Liver (tissue), 9 donors: Measurements from ENCODE around the gene MON2. TPM values are rescaled to one million over a fixed set of nuclear protein-coding genes. Genes with fewer than 3 reads are reported as not detected.

Experiments
- DNase-seq: peaks from one replicate; pipeline ENCODE4 v3.0.0-alpha.2; 2017; ENCODE audit warnings: low spot score
- H3K27ac ChIP-seq, 2 donors: one replicate each; pipeline ENCODE4 v1.7.0; 2013; ENCODE audit warnings: inconsistent platforms in 2 of 2, low read length in 2 of 2, control low read depth in 1 of 2, low read depth in 1 of 2, mild to moderate bottlenecking in 1 of 2
- H3K27me3 ChIP-seq, 4 donors: one replicate each; pipeline versions ENCODE4 v1.6.1 to v1.7.0; 2013; ENCODE audit warnings: low read length in 3 of 4, inconsistent platforms in 1 of 4, mild to moderate bottlenecking in 1 of 4, moderate library complexity in 1 of 4; ENCODE audit not compliant: control insufficient read depth in 4 of 4, insufficient read depth in 4 of 4
- H3K36me3 ChIP-seq, 4 donors: one replicate each; pipeline versions ENCODE4 v1.6.1 to v1.7.0; 2013; ENCODE audit warnings: low read length in 3 of 4, mild to moderate bottlenecking in 3 of 4, low read depth in 1 of 4, moderate library complexity in 1 of 4; ENCODE audit not compliant: control insufficient read depth in 4 of 4, insufficient read depth in 3 of 4
- H3K4me1 ChIP-seq, 4 donors: one replicate each; pipeline versions ENCODE4 v1.6.1 to v1.7.0; 2013; ENCODE audit warnings: low read length in 3 of 4, mild to moderate bottlenecking in 3 of 4, moderate library complexity in 1 of 4; ENCODE audit not compliant: control insufficient read depth in 4 of 4, insufficient read depth in 4 of 4
- H3K4me3 ChIP-seq, 3 donors: one replicate each; pipeline versions ENCODE4 v1.6.1 to v1.7.0; 2013; ENCODE audit warnings: low read length in 3 of 3, control low read depth in 1 of 3, low read depth in 1 of 3, mild to moderate bottlenecking in 1 of 3
- H3K9ac ChIP-seq, 2 donors: one replicate each; pipeline ENCODE4 v1.7.0; 2013; ENCODE audit warnings: low read length in 2 of 2, mild to moderate bottlenecking in 2 of 2, moderate library complexity in 2 of 2, control low read depth in 1 of 2, low read depth in 1 of 2
- H3K9me3 ChIP-seq, 4 donors: one replicate each; pipeline versions ENCODE4 v1.6.1 to v1.7.0; 2013; ENCODE audit warnings: low read length in 3 of 4; ENCODE audit not compliant: control insufficient read depth in 4 of 4
- EGR1 ChIP-seq, 2 donors: IDR thresholded peaks; 2 replicates each; pipeline ENCODE4 v1.6.1; 2016 to 2018; ENCODE audit warnings: antibody characterized with exemption in 2 of 2, low read depth in 2 of 2
- FOXA1 ChIP-seq: IDR thresholded peaks from 2 replicates; pipeline ENCODE4 v1.6.1; 2016; ENCODE audit warnings: antibody characterized with exemption
- FOXA2 ChIP-seq: IDR thresholded peaks from 2 replicates; pipeline ENCODE4 v1.6.1; 2016; ENCODE audit warnings: antibody characterized with exemption
- HNF4A ChIP-seq, 2 donors: conservative IDR thresholded peaks; 2 replicates each; pipeline ENCODE4 v1.6.1; 2016; ENCODE audit warnings: antibody characterized with exemption in 2 of 2, mild to moderate bottlenecking in 2 of 2
- HNF4G ChIP-seq: IDR thresholded peaks from 2 replicates; pipeline ENCODE4 v1.6.1; 2016; ENCODE audit warnings: antibody characterized with exemption
- JUND ChIP-seq, 2 donors: IDR thresholded peaks; 2 replicates each; pipeline ENCODE4 v1.6.1; 2016; ENCODE audit warnings: antibody characterized with exemption in 2 of 2
- NR2F2 ChIP-seq: IDR thresholded peaks from 2 replicates; pipeline ENCODE4 v1.6.1; 2016; ENCODE audit warnings: antibody characterized with exemption
- RAD21 ChIP-seq, 2 donors: IDR thresholded peaks; 2 replicates each; pipeline ENCODE4 v1.6.1; 2016; ENCODE audit warnings: antibody characterized with exemption in 2 of 2, mild to moderate bottlenecking in 2 of 2
- RXRA ChIP-seq, 2 donors: IDR thresholded peaks; 2 replicates each; pipeline ENCODE4 v1.6.1; 2017 to 2018; ENCODE audit warnings: antibody characterized with exemption in 2 of 2, mild to moderate bottlenecking in 1 of 2
- SP1 ChIP-seq: IDR thresholded peaks from 2 replicates; pipeline ENCODE4 v1.6.1; 2018; ENCODE audit warnings: antibody characterized with exemption, mild to moderate bottlenecking
- TAF1 ChIP-seq: conservative IDR thresholded peaks from 2 replicates; pipeline ENCODE4 v1.6.1; 2016; ENCODE audit warnings: antibody characterized with exemption, mild to moderate bottlenecking
- YY1 ChIP-seq: IDR thresholded peaks from 2 replicates; pipeline ENCODE4 v1.6.1; 2016; ENCODE audit warnings: antibody characterized with exemption, mild to moderate bottlenecking
- WGBS: extraction: QIAGEN DNeasy Blood & Tissue Kit; methylation state at CpG from one replicate; pipeline ENCODE4 v1.1.7; 2013; 5-methylcytosine and 5-hydroxymethylcytosine counted together
- polyA plus RNA-seq, 2 donors: library from polyadenylated mRNA; stranded (reverse) in 1 of 2; unstranded in 1 of 2; fragments of 200-250 nt in 1 of 2; fragments of >200 nt in 1 of 2; fragmentation: Nextera tagmentation in 1 of 2; extraction: Ambion mirVana in 1 of 2; gene quantifications; one replicate each; pipeline versions ENCODE4 v1.2.1 to v1.2.3, GENCODE V29; 2013 to 2015
- total RNA-seq, 2 donors: library from RNA; depleted of rRNA; stranded (reverse); fragments of >200 nt; gene quantifications; one replicate each; pipeline ENCODE4 v1.2.3, GENCODE V29; 2014
- TF ChIP-seq, protein P1 (sequence below): fragments of 150-350 bp; IDR thresholded peaks from 2 replicates; pipeline ENCODE4 v1.5.1; 2017; ENCODE audit warnings: improper control_type of control experiment, low read depth, low read length; ENCODE audit not compliant: missing input control
- TF ChIP-seq, protein P2 (sequence below): IDR thresholded peaks from 2 replicates; pipeline ENCODE4 v1.6.1; 2016; ENCODE audit warnings: antibody characterized with exemption
- donor health status: healthy.
- donor health status: healthy.
- donor health status: healthy.
- donor health status: healthy.
- donor health status: healthy.

MON2 gene
- total and polyA plus RNA-seq, 4 donors = 7.5 to 69.9 (median 25.8) TPM

DNA sequence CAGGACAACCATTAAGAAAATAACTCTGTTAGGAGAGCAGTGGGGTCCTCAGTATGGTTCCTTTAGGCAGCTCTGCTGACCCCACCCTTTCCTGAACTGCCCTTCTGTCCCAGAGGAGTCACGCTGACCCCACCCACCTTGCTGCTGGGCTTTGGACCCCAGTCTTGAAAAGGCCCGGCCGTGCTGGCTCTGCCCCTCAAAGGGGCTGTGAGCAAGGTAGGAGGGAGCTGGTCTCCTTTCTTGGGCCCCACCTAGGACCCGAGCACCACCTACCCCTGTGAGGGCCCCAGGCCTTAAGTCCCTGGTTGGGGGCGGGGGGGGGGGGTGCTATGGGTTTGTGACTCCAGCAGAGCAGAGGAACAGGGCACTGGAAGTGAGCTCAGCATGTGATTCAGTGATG is 171.1 kb downstream of the MON2 start:
- no peak for DNase-seq
- Histone ChIP-seq H3K4me1 (peaks cover 0 to 3% (median 1%) of the 10 kb centered on the region in 4 donors), H3K36me3 (no peaks in the 10 kb centered on the region), H3K27ac (no peak overlapping the region), H3K27me3 (no peaks in the 10 kb centered on the region), H3K9ac (no peak overlapping the region), H3K4me3 (no peak overlapping the region), H3K9me3 (no peaks in the 10 kb centered on the region)
- 75% methylated on average over 5 of the region's 5 CpGs for WGBS
- TF ChIP-seq, protein P1, sequence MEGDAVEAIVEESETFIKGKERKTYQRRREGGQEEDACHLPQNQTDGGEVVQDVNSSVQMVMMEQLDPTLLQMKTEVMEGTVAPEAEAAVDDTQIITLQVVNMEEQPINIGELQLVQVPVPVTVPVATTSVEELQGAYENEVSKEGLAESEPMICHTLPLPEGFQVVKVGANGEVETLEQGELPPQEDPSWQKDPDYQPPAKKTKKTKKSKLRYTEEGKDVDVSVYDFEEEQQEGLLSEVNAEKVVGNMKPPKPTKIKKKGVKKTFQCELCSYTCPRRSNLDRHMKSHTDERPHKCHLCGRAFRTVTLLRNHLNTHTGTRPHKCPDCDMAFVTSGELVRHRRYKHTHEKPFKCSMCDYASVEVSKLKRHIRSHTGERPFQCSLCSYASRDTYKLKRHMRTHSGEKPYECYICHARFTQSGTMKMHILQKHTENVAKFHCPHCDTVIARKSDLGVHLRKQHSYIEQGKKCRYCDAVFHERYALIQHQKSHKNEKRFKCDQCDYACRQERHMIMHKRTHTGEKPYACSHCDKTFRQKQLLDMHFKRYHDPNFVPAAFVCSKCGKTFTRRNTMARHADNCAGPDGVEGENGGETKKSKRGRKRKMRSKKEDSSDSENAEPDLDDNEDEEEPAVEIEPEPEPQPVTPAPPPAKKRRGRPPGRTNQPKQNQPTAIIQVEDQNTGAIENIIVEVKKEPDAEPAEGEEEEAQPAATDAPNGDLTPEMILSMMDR = no peak
- TF ChIP-seq JUND (IDR thresholded peaks at IDR 0.05) (no peak), HNF4G (no peak), YY1 (no peak), RAD21 (IDR thresholded peaks at IDR 0.05) (no peak), NR2F2 (no peak), SP1 (no peak), FOXA1 (no peak), RXRA (IDR thresholded peaks at IDR 0.05) (no peak), TAF1 (no peak), HNF4A (conservative IDR thresholded peaks at IDR 0.05) (no peak), FOXA2 (no peak), EGR1 (IDR thresholded peaks at IDR 0.05; ENCODE audit: low read depth in 2 of 2) (no peak)
- TF ChIP-seq, protein P2, sequence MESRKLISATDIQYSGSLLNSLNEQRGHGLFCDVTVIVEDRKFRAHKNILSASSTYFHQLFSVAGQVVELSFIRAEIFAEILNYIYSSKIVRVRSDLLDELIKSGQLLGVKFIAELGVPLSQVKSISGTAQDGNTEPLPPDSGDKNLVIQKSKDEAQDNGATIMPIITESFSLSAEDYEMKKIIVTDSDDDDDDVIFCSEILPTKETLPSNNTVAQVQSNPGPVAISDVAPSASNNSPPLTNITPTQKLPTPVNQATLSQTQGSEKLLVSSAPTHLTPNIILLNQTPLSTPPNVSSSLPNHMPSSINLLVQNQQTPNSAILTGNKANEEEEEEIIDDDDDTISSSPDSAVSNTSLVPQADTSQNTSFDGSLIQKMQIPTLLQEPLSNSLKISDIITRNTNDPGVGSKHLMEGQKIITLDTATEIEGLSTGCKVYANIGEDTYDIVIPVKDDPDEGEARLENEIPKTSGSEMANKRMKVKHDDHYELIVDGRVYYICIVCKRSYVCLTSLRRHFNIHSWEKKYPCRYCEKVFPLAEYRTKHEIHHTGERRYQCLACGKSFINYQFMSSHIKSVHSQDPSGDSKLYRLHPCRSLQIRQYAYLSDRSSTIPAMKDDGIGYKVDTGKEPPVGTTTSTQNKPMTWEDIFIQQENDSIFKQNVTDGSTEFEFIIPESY = no peak

DNA sequence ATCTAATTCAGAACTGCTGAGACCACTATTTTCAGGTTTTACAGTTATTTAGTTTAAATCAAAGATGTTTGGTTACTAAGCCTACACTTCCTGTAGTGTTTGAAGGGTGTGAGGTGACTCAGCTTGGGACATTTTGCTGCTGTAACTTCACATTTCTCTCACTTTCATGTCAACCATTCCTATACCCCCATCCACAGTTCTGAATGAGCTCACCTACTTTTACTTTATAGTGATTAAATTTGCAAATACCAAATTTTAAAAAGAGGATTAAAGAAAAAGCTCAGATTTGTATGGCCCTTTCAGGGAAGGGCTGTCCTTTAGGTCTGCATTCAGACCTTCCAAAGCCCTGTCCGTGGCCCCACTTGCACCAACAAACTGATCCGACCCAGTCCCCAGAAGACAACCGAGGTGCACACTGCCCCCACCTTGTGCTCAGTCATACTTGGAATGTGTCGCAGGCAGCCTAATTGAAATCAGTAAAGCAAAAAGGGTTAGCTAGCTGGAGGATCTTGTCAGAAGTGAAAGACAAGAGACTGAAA is 174.4 kb downstream of the MON2 start:
- 79% methylated on average over 4 of the region's 4 CpGs for WGBS

More for the DNA sequence above, 174.4 kb downstream of the MON2 start:
- no peaks in the 10 kb centered on the region for H3K9me3 ChIP-seq
- no peak for DNase-seq
- H3K4me3 ChIP-seq = no peak overlapping the region
- no peak overlapping the region for H3K27ac ChIP-seq
- H3K27me3 ChIP-seq = no peaks in the 10 kb centered on the region
- H3K4me1 ChIP-seq = no peaks in the 10 kb centered on the region
- H3K36me3 ChIP-seq = no peaks in the 10 kb centered on the region
- no peak for TF ChIP-seq HNF4A (conservative IDR thresholded peaks at IDR 0.05)
- TF ChIP-seq, protein P1 = no peak
- H3K9ac ChIP-seq = no peak overlapping the region
